GM11168 (cell line): ENCODE data around the gene PRR12.

Experiments used
- in situ Hi-C: fragments of 300-500 bp; cut with MboI; formaldehyde crosslinking; loops from one replicate; pipeline ENCODE4 v1.12.0; 2022; ENCODE audit warnings: low sequenced_read_pairs; ENCODE audit not compliant: unreplicated experiment

PRR12 gene, protein sequence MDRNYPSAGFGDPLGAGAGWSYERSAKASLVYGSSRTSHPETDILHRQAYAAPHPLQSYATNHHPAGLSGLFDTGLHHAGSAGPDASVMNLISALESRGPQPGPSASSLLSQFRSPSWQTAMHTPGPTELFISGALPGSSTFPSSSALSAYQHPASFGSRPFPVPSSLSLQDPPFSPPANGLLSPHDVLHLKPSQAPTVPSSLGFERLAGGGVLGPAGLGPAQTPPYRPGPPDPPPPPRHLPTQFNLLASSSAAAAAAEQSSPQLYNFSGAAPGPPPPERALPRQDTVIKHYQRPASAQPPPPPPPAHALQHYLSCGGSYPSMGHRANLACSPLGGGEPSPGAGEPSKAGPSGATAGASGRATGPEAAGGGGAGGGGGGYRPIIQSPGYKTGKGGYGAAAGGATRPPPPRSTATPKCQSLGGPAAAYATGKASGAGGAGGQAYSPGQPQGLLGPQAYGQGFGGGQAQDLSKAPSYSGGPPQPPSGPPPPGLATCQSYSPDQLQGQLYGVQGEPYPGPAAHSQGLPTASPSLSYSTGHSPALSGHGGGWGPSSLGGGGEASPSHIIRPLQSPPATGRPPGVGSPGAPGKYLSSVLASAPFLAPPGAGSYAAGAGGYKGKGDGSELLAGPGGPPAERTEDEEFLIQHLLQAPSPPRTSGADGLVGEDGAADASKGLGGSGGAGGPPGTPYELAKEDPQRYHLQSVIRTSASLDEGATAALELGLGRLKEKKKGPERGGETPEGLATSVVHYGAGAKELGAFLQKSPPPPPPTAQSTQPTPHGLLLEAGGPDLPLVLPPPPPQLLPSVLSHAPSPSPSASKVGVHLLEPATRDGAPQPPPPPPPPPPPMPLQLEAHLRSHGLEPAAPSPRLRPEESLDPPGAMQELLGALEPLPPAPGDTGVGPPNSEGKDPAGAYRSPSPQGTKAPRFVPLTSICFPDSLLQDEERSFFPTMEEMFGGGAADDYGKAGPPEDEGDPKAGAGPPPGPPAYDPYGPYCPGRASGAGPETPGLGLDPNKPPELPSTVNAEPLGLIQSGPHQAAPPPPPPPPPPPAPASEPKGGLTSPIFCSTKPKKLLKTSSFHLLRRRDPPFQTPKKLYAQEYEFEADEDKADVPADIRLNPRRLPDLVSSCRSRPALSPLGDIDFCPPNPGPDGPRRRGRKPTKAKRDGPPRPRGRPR (N-terminal part only)

DNA sequence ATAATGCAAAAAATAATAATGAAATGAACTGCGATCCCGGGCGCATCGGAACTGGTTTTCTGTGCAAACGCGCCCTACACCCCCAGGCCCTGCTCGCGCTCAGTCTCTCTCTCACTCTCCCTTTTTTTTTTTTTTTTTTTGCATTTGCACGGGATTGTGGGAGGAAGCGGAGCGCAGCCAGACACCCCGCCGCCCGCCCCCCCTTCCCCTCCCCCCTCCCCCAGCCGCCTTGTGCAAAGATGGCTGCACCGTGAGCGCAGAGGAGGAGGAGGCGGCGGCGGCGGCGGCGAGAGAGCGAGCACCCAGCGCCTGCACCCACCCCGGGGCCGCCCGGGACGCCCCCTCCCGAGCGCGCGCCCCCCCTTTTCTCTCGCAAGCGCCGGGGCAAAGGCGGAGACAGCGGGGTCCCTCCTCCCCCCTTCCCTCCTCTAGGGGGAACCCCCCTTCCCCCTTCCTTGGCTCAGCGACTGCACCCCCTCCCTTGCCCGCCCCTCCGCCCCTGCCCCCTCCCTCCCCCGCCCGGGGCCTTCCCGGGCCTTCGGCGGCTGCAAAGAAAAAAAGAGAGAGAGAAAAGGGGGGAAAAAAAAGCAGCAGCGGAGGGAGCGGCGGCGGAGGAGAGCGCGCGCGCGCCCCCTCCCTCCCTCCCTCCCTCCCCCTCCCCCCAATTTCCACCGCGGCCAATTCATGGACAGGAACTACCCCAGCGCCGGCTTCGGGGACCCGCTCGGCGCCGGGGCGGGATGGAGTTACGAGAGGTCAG, at the start of gene PRR12:
PRR12 (plus strand) TSS at position 212 of the 760 bp plus-strand sequence; CDS start at position 685, 473 bp downstream.
- in situ Hi-C loops, result no loop called here

DNA sequence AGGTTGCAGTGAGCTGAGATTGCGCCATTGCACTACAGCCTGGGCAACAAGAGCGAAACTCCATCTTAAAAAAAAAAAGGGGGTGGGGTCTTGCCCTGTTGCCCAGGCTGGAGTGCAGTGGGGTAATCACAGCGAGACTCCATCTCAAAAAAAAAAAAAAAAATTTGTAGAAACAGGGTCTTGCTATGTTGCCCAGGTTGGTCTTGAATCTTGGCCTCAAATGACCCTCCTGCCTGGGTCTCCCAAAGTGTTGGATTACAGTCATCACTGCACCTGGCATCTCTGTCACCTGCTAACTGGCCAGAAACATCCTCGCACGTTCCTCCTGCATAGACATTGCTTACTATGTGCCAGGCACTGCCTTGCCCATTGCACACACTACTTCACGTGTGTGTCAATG, 49.1 kb upstream of the PRR12 start:
- in situ Hi-C loops, result loop anchor here (5.0 kb wide), 1 partner anchor 35 kb away; no protein-coding TSS in a partner anchor

DNA sequence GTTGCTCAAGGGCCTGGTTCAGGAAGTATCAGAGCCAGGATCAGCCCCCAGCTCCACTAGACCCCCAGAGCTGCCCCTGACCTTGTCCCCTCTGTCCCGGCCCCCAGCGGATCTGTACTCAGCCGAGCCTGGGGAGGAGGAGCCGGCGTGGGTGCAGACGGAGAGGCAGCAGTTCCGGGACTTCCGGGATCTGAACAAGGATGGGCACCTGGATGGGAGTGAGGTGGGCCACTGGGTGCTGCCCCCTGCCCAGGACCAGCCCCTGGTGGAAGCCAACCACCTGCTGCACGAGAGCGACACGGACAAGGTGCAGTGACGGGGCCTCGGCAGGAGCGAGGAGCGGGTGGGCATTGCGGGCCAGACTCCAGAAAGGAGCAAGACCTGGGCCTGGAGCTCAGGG, 48.5 kb upstream of the PRR12 start:
- in situ Hi-C loops, result loop anchor here (5.0 kb wide), 1 partner anchor 35 kb away; no protein-coding TSS in a partner anchor

DNA sequence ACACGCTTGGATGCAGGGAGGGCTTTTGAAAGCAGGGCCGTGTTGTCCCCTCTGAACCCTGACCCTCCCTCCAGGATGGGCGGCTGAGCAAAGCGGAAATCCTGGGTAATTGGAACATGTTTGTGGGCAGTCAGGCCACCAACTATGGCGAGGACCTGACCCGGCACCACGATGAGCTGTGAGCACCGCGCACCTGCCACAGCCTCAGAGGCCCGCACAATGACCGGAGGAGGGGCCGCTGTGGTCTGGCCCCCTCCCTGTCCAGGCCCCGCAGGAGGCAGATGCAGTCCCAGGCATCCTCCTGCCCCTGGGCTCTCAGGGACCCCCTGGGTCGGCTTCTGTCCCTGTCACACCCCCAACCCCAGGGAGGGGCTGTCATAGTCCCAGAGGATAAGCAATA, 48.0 kb upstream of the PRR12 start:
- in situ Hi-C loops, result loop anchor here (5.0 kb wide), 1 partner anchor 36 kb away; no protein-coding TSS in a partner anchor

DNA sequence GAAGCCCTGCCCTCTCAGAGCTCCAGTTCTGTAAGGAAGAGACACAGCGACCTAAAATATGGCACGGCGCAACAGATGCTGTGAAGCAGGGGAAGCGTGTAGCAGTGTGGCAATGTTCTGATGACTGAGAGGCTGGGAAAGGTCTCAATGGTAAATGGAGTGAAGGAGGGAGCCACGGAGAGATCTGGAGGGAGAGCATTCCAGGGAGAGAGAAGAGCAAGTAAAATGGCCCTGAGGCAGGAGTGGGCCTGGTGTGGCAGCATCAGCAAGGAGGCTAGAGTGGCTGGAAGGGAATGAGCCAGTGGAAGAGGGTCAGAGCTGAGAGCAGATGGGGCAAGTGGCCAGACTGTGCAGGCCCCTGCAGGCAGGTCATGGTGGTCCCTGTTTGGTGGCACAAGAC, 46.8 kb upstream of the PRR12 start:
- in situ Hi-C loops, result loop anchor here (5.0 kb wide), 1 partner anchor 37 kb away; no protein-coding TSS in a partner anchor

DNA sequence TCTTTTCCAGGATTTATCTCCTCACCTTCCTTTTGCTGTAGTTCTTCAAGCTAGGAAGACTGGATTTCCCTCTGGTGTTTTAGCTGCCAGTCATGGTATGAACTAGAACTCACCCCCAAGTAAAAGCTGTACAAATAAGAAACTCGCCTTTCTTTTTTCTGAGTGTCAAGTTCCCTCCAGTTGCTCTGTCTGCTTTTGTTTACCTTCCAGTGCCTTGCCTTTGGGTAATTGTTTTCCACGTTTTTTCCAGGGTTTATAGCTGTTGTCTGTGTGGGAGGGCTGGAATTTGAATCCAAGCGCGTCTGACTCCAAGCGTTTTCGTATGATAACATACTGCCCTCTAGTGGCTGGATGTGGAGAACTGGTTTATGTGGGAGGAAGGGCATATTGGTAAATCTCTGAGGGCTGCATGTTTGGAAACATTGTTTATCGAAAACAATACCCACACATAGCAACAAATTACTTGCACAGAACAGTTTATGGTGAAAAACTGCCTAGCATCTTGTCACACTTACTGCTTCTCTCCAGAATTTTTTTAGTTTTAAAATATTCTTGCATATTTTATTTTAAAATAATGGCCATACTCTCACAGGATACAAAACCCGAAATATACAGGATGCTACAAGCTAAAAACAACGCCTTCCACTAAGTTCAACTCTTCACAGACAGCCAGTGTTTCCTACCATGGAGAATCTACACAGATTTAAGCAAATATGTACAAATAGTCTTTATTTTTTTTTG, 44.0 kb upstream of the PRR12 start:
- in situ Hi-C loops, result no loop called here

DNA sequence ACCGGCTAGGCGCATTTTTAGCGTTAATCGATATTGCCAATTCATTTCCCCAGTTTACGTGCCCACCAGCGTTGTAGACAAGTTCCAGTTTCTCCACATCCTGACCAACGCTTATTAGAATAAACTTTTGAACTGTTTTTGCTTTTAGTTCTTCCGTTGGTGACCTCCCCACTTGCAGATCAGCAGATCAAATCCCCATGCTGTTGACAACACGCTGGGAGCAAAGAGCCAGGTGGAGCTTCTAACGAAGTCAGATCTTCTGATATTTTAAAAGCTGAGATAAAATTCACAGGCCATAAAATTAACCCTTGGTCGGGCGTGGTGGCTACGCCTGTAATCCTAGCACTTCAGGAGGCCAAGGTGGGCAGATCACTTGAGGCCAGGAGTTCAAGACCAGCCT, 41.9 kb upstream of the PRR12 start:
- in situ Hi-C loops, result no loop called here

DNA sequence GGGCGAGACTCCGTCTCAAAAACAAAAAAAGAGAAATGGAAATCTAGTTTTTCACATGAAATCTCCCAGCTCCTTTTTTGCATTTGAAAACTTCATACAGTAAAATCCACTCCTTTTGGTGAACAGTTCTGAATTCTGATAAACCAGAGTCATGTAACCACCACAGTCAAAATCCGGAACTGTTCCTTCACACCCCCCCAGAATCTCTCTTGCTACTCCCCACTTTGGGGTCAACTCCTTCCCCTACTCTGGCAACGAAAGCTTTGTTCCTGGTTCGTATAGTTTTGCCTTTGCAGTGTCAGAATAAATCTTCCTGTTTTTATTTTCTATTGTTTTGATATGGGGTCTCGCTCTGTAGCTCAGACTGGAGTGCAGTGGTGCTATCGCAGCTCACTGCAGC, 39.5 kb upstream of the PRR12 start:
- in situ Hi-C loops, result no loop called here

DNA sequence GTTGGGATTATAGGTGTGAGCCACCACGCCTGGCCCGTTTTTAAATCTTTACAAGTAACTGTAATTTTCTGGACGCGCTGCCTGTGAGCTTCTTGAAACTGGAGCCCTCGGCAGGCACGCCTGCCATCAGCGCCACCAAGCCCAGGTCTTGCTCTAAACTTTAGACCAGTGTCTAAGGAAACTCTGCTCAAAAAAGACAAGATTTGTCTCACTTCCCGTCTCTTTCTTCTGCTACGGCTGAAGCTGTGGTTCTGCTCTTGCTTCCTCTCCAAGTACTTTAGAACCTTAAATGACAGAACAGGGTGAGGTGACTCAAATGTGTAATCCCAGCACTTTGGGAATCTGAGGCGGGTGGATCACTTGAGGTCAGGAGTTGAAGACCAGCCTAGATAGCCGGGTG, 38.2 kb upstream of the PRR12 start:
- in situ Hi-C loops, result no loop called here

DNA sequence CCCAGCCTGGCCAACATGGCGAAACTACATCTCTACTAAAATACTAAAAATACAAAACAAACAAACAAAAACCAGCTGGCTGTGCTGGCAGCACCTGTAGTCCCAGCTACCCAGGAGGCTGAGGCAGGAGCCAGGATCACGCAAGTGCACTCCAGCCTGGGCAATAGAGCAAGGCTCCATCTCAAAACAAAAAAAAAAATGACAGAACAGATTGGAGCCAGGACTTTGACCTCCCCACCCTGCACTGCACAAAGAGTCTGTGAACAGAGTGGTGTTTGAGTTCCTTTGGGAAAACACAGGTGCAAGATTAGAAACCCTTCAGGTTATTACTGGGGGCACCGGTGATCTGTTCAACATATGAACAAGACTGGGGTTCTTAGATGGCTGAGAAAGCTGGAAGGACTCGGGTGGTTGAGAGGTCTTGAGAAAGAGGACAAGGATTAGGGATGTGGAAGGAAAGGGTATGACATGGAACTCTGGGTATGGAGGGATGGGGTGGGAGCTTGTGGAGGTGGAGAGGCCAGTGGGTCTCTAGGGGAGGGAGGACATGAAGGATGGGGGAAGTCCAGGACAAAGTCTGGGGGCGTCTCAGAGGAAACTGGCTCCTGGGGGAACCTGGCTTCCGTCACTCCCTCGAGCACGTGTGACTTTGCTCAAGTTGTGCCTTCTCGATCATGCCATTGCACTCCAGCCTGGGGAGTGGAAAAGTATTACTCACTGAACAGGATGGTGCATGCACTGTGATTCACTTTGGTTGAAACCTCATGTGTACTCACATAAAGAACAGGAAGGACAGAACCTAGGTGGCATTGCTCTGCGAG, 37.3 kb upstream of the PRR12 start:
- in situ Hi-C loops, result no loop called here

DNA sequence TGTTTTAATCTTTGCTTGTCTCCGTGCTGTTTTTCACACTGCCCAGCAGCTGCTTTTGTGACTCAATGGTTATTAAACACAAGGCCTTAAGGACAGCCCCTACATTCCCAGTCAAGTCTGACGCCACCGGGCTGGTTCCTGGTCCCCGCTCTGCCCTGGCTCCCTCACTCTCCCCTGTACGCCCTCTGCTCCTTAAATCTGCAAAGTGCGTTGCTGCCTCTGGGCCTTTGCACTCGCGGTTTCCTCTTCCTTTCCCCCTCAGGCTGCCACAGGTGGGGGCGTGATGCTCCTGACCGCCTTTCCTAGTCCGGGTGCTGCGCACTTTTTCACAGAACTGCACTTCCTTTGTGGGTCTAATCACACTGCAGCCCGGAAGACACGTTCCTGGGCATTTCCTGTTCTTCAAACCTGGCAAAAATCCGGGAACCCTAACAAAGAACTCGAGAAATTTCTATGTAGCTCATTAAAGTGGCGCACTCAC, 36.2 kb upstream of the PRR12 start:
- in situ Hi-C loops, result no loop called here

DNA sequence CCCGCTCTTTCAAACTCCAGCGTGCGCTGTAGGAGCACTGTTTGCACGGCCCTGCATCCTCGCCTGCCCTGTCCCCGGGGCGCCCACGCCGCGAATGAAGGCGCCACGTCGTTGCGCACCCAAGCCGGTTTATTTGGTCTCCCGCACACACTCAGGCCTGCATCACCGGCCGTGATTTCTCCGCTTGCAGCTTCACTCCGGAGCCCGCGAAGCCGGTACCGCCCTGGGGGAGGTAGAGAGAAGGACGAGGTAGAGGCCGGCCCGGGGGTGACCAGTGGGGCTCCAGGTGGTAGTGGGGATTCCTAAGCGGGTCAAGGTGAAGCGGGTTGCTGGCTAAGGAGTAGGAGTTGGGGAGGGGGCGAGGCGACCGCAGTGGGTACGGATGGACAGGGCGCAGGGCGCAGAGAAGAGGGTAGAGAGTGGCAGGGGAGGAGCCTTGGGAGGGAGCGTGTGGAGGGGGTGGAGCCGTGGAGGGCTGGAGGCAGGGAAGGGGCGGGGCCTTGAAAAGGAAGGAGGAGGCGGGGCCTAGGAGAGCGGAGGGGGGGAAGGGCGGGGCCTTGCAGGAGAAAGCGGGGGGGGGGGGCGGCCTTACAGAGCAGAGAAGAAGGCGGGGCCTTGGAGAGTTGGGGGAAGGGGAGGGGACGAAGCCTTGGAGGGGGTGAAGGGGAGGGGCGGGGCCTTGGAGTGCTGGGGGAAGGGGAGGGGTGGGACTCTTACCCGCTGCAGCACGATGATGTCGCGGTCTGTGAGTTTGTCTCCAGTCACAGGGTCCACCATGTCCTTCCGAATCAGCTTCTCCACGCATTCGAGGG, 35.2 kb upstream of the PRR12 start:
- in situ Hi-C loops, result no loop called here

DNA sequence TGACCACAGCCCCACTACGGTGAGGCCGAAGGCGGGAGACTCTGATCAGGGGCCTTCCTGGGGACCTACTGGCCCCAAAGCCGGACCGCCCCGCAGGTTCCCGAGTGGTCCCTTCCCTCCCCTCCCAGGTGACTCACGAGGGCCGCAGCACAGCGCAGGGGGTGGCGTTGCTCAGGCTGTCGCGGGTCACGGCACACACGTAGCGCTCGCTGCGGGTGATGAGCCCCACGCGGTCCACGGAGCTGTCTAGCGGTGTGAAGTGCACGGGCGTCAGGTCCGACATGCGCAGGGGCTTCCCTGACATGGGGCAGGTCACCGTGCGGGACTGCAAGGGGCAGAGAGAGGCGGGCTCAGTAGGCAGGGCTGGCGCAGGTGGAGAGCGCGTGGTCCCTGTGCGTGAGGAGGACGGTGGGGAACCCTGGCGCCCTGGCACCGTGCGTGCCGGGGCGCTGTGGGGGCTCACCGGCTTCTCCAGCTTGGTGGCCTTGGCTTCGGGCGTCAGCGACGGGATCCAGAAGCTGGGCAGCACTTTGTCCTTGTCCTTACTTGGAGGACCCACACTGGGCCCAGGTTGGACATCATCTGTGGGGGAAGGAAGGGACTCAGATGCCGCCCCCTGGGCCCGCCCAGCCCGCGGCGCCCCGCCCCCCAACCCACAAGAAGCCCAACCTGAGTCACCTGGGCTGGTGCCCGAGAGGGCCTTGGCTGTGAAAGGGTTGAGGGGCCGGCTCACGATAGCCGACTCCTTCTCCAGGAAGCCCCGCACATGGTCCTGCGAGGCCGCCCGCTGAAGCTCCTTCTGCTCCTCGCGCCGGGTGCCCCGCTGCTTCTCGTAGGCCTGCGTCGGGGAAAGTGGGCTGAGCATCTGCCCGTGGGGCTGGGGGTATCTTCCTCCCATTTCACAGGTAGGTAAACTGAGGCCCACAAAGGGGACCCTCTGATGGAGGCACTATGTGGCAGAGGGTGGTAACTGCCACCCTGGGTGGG, 34.3 kb upstream of the PRR12 start:
- in situ Hi-C loops, result no loop called here

DNA sequence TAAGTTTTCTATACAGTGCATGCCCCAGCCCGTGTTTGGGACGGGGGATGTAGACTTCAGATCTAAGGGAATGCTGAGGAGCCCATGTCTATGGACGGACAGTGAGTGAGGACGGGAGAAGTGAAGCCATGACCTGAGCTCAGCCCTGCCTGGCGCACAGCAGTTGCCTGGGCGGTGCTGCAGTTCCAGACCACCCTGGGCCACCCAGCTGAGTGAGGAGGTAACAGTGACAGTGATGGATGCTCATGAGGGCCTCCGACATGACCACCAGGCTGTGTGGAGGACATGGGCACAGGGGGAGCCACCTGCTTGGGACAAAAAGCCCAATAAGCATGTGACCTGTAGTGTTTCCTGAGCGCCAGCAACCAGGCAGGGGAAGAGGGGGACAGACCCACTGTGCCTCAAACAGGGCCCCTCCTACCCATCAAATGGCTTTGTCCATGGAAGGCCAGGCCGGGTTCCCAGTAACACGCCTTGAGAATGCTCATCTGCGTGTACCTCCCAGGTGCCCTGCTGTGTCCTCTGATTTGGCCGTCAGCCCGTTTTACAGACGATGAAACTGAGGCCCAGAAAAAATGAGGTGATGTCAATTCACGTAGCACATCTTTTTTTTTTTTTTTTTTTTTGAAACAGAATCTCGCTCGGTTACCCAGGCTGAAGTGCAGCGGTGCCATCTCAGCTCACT, 33.2 kb upstream of the PRR12 start:
- in situ Hi-C loops, result no loop called here

DNA sequence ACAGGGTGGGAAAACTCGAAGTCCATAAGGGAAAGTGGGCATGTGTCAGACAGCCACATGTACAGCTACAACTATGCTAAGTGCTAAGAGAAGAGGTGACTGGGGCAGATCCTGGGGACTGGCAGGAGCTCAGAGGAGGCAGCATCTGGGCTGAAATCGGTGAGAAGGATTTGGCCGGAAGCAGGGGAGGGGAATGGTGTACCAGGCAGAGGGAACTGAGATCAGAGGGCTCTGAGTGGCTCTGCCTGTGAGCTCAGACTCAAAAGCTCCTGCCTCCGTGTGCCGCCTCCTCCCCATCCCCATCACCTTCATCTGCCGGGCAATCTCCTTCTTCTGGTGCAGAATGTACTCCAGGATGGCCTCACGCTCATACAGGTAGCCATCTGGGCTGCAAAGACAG, 32.4 kb upstream of the PRR12 start:
- in situ Hi-C loops, result no loop called here

DNA sequence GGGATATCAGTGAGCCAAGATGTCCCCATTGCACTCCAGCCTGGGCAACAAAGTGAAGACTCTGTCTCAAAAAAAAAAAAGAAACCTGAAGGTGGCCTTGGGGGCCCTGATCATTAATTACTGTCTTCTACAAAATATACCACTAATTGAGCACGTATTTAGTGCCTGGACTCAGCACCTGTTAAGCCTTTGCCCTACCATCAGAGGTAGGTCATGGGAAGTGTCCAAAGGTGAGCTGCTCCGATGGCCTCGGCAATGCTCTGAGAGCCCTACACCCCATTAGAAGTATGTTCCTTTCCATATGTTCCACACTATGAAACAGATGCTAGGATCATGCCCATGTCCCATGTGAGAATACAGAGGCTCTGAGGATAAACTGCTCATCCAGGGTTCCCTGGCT, 31.5 kb upstream of the PRR12 start:
- in situ Hi-C loops, result no loop called here
